GM21515 (cell line): ENCODE data around the gene MEGF11.

Experiments
- ATAC-seq: cut with Tn5 transposase; IDR thresholded peaks from one replicate; pipeline ENCODE4 v1.9.1; 2021; ENCODE audit not compliant: unreplicated experiment

Gene MEGF11

DNA sequence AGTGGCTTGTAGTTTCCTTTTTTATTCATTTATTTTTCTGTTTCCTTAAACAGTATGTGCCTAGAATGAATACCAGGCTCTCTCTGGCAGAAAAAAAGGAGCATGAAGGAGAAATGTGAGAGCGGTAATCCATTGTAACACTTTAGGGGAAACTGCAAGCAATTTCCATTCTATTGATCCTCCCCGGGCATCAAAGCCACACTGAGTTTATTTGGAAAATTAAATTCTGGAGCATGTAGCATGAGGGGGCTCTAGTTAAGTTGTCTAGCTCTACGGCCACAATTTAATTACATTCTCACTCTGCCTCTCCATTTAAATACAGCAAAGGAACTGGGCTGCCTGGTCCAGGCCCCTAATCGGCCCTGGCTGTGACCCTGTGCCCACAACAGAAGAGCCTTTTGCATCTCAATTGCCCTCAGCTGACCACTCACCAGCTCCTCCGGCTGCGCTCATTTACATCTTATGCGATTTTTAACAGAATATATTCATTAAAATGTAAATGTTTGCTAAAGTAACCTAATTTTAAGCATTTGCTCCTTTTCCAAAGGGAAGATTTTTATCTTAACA lies 72.9 kb downstream of the MEGF11 start:
- no peak for ATAC-seq

- ATAC-seq, result no peak
These were observed 75.0 kb downstream of the MEGF11 start for GRCh38 chr15:66178531-66178910.

DNA sequence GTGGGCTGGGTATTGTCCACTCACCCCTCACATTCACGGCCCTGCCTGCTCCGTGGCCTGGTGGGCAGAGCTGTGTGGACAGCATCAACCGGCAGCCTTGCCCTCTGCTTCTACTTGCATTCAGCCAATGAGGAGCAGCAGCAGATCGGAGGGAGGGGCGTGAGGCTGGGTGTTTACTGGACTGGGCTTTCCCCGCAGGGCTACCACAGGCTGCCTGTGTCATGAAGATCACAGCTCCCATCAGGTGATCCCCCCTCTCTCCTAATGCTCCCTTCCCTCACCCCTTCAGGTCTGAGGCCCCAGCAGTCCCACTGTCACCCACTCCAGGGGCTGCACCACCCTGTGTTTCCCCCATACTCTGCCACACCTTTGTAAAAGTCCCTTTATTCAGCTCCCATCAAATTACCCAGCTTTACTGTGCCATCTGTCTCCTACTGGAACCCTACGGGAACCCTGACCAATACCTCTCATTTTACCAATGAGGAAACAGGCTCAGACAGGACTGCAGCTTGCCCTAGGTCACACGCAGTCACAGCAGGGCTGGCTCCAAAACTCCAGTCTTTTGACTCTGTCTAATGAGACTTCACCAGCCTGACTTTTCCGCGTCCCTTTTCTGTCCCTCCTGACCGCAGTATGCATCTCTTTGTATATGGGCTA lies 81.1 kb downstream of the MEGF11 start:
- ATAC-seq, result no peak

GRCh38 chr15:66171841-66172240 lies 81.7 kb downstream of the MEGF11 start:
- no peak for ATAC-seq

DNA sequence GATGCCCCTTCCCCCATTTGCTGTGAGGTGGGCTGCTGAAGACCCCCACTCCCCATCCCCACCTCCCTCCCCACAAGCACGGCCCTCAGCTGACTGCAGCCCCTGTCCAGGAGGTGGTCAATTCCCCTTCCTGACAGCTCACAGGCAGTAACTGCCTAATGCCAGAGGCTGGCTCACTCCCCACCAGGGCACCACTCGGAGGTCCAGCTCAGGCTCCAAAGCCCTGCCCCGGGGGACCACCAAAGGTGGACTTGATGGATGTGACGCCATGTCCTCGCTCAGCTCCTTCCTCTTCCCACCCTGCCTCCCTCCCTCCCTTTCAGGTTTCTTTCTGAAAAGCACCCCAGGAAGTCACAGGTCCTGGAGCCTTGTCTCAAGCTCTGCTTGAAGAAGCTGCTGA lies 82.8 kb downstream of the MEGF11 start:
- no peak for ATAC-seq

GRCh38 chr15:66170042-66170441 lies 83.5 kb downstream of the MEGF11 start:
- no peak for ATAC-seq

GRCh38 chr15:66169625-66170024 lies 83.9 kb downstream of the MEGF11 start:
- ATAC-seq, result no peak

DNA sequence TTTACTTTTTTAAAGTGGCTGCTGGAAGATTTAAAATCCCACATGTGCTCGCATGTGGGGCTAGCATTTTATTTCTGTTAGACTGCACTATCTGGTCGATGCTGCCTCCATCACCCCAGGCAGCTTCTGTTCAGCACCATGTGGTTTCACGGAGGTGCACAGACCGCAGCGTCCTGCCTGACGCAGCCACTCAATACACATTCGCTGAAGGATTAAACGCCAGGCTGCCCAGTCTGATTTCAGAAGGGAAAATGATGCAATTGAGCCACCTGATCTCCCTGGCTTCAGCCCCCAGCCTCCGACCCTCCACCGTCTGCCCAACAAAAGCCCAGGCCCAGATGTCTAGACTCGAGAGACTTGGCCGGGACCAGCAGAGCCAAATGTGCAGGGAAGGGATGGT lies 84.5 kb downstream of the MEGF11 start:
- ATAC-seq, result no peak

- ATAC-seq, result no peak
These were observed 85.7 kb downstream of the MEGF11 start for GRCh38 chr15:66167854-66168253.

GRCh38 chr15:66165856-66166255 lies 87.7 kb downstream of the MEGF11 start:
- no peak for ATAC-seq

GRCh38 chr15:66164788-66165187 lies 88.8 kb downstream of the MEGF11 start:
- no peak for ATAC-seq

- no peak for ATAC-seq
These were observed 90.0 kb downstream of the MEGF11 start for GRCh38 chr15:66163553-66163952.

DNA sequence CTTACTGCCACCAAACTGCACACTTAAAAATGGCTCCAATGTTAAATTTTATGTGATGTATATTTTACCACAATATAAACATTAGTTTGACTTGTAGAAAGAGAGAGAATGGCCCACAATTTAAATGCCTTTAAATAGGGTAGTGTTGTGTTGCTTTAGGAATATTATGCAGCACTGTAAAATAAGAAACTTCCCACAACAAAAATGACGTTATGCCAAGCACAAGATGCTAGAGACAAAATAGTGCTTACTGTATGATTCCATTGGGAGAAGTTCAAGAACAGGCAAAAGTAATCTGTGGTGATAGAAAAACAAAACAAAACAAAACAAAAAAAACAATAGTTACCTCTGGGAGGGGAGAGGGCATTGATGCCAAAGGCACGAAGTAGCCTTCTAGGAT lies 91.3 kb downstream of the MEGF11 start:
- ATAC-seq, result no peak

- no peak for ATAC-seq
These were observed 91.9 kb downstream of the MEGF11 start for GRCh38 chr15:66161575-66162118.

GRCh38 chr15:66161108-66161507 lies 92.4 kb downstream of the MEGF11 start:
- no peak for ATAC-seq

DNA sequence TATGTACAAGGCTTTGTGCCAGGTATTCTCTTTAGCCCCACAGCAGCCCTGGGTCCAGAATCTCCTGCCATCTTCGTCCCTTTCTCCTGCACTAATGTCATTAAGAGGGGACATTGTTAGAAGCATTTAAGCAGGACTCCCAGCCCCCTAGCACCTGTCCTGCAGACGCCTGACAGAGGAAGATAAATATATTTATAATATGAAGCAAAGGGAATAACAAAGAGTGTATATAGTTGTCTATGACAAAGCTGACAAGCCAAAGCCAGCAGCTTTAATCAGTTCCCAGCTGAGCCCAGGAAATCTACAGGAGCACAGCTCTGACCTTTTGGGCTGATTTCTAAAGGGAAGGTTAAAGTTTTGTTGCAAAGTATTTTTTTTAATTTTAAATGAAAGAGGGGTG lies 96.0 kb downstream of the MEGF11 start:
- ATAC-seq, result no peak

DNA sequence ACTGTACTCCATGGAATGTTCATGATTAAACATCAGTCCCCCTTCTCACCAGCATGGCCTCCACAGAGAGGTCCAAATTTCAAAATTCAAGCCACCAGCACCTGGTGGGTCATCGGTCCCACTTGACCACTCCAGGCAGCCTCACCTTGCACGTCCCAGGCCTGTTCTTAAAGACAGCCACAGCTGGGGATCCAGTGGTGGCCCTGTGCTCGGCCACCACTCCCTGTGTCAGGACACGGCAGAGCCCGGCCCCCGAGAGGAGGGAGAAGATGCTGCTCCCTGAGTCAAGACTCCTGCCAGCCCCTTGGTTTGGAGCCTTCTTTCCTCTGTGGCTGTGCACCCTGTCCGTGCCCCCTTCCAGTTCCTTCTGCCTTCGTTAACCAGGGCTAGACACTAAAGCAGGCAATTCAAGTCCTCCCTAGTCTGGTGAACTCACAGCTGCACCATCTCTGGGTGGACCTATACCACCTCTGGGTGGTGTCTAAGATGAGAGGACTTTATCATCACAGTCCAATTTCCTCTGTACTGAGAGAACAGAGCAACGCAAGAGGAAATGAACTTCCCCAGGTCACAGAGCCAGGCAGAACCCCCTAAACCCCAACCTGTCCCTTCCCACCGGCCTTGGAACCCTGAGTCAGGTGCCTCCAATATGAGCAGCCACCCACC lies 97.1 kb downstream of the MEGF11 start:
- ATAC-seq, result no peak

DNA sequence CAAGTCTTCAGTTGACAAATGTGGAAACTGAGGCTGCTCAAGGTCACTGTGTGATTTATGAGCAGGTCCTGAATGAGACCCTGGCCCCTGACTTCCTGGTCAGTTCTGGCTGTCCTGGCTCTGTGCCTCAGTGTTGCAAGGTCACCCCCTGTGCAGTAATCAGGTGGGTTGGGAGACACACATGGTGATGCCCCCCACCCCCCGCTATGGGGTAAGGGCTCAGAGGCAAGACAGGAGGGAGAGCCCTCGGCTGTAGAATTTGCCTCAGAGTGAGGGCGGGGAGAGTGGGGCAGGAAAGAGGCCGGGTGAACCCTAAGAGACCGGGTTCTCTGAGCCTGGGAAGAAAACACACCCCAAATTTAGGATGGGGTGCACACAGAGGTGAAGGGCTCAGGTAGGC lies 98.5 kb downstream of the MEGF11 start:
- ATAC-seq, result no peak

DNA sequence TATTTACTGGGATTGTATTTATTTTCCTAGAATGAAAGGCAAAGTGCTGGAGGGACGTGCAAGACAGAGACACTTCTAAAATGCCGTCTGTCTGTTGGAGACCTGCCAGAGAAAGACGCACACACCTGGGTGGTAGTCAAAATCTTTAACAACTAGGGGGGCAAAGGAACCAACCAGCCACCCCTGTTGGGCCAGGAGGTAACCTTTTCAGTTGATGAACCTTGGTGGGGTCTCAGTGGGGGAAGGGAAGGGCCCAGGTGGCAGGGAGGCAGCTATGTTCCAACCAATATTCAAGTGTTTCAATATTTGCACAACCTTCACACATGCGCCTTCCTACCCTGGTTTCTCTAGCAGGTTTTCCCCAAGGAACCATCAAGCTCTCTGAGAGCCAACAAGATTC lies 99.0 kb downstream of the MEGF11 start:
- ATAC-seq, result no peak

DNA sequence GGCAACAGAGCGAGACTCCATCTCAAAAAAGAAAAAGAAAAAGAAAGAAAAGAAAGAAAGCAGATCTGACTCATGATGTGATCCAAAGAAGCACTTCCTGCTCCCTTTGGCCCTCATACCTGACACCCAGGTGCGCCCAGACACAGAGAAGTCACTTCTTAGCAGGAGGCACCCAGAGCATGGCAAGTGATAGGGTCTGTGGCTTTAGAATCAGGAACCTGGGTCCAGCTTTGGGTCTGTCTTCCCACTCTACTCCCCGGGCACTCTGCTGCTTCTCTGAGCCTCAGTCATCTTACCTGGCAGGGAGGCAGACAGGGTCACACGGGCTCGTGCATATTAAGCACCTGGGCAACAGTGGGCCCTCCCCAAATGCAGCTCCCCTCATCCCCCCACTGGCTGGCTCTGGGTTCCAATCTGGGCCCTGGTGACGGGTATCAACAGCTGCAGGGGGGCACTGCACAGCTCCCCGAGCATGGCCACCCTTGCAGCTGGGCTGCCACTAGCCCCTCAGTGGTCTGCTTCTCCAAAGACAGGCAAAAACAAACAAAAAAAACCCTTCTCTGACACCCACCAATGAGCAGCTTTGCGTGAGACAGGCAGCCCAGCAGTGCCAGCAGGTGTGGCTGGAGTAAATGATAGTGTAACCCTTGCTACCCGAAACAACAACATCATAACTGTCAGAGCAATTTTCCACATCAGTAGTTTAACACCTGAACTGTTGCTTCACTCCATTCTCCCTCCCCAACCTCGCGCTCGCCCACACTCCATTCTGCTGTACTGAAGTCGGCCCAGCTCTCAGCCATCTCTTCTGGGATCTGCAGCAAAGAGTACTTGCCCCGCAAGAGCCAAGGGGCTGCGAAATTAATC lies 99.8 kb downstream of the MEGF11 start:
- peak; percentile 78 for ATAC-seq

- no peak for ATAC-seq
These were observed 100.9 kb downstream of the MEGF11 start for GRCh38 chr15:66152650-66153049.
